ENCODE results near the gene SPARC.
A peak's percentile ranks its signal among the peaks of the same experiment; 100 is the strongest.

The SPARC gene

DNA sequence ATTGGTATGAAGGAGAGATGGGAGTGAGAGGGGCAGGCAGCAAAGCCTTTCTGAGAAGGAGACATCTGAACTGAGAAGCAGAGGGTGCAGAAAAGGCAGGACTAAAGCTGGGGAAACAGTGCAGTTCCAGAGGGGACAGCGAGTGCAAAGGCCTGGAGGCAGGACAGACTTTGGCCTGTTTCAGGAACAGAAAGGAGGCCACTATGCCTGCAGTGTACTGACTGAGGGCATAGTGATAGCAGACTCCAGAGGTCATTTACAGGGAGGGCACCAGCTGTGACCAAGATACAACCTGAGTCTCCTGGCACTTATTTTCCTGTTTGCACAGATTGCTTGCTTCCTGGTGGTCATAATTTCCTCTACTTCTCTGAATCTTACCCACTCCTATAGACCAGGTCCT, 29.6 kb downstream of the SPARC start:
- no peak for DNase-seq

DNA sequence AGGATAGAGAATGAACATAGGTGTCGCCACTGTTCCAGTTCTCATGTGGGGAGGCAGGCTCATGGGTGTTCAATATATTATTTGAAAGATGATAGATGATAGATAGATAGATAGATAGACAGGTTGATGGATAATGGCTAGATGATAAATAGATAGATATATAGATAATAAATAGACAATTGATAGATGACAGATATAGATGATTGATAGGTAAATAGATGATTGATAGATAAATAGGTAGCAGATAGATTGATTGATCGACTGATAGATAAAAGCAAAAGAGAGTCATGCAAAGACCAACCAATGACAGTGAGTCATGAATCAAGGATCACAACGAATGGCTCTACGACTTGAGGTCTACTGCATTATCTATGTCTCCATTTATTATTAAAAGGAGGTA, 30.4 kb downstream of the SPARC start:
- no peak for DNase-seq

DNA sequence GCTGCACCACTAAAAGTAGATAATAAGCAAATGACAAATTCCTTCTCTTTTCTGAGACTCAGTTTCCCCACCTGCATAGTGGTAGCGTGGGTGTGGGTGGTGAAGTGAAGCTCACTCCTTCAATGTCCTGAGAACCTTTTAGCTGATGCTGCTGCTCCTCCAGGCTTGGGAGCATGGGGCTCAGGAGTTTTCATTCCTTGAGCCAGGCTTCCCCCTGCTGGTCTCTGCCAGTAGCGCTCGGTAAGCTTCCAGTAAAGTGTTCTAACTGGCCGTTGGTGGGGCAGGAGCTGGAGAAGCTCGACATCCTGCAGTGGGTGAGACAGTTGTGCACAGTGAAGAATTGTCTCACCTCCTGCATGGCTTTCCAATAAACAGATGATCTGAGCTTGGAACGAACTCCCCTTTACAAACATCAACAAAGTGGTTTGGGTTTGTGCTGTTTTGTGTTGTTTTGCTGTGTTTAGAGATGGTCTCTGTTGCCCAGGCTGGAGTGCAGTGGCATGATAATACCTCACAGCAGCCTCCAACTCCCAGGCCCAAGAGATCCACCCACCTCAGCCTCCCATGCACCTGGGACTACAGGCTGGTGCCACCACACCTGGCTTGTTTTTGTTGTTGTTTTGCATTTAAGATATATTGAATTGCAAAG, 34.6 kb downstream of the SPARC start:
- DNase-seq: peak; percentile 52 to 58

DNA sequence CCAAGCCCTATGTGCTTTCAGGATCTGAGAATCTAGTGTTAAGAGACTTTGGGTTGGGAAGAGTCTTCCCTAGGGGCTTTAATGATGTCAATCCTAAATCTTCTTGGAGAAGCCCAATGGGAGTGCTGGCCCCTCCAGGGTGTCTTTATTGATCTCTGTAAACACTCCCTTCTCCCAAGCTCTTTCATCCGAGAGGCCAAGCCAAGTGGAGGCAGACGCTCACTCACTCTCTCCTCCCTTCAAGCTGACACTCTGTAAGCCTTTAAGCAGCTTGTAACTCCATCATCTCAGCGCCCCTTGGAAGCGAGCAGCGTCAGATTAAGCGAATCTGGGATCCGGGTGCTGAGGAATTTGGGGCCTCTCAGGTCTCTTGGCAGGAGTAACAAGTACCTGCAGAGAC, 37.7 kb downstream of the SPARC start:
- no peak for DNase-seq

DNA sequence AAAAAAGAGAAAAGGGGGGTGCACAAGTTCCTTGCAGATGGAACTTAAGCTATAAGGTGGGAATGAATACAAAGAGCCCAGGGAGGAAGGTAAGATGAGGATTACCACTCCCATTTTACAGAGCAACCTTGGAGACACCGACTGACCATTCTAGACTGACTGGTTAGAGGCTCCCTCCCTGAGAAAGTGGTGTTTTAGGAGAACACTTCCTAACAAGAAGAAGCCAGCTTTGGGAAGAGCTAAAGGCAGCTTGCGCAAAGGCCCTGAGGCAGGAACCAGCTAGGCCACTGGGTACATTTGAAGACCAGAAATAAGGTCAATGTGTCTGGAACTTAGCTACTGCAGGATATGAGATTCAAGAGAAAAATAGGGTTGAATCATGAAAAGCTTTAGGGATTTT, 38.6 kb downstream of the SPARC start:
- no peak for DNase-seq

- no peak for DNase-seq
Measured at GRCh38 chr5:151647320-151647861, 39.3 kb downstream of the SPARC start.

- DNase-seq: no peak
Measured at GRCh38 chr5:151646334-151646733, 40.4 kb downstream of the SPARC start.

GRCh38 chr5:151643388-151643787, 43.3 kb downstream of the SPARC start:
- DNase-seq: no peak

DNA sequence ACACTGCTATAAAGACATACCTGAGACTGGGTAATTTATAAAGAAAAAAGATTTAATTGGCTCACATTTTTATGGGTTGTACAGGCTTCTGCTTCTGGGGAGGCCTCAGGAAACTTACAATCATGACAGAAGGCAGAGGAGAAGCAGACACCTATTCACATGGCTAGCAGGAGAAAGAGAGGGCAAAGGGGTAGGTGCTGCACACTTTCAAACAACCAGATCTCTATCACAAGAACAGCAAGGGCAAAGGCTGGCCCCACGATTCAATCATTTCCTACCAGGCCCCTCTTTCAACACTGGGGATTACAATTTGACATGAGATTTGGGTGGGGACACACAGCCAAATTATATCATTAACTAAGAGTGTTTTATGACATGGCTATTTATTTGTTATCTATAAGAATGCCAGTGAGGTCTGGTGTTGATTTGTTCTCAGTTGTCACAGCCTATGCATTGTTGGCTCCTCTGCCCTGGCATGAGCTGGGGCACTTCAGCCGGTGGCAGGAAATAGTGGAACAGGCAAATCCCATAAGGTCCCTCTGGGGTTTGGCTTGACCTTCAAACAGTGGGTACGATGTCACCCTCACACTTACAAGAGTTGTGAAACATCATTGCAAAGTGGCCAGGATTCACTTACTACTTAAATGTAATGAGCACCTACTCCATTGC, 44.1 kb downstream of the SPARC start:
- no peak for DNase-seq

DNA sequence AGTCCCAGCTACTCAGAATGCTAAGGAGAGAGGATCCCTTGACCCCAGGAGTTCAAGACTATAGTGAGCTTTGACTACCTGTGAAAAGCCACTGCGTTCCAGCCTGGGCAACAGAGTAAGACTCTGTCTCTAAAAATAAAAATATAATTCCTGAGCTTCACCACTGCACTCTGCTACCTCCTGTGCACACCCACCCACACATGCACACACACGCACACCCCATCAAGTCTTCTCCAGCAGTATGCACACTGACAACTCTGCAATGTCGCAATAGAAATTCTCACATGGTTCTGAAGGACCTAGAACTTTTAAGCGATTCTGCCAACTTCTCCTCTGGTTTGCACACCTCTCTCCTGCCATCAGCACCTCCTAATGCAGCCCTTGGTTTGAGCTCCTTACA, 48.1 kb downstream of the SPARC start:
- DNase-seq: no peak

GRCh38 chr5:151637676-151638075, 49.0 kb downstream of the SPARC start:
- DNase-seq: no peak

- DNase-seq: no peak
Measured at GRCh38 chr5:151633892-151634291, 52.8 kb downstream of the SPARC start.

DNA sequence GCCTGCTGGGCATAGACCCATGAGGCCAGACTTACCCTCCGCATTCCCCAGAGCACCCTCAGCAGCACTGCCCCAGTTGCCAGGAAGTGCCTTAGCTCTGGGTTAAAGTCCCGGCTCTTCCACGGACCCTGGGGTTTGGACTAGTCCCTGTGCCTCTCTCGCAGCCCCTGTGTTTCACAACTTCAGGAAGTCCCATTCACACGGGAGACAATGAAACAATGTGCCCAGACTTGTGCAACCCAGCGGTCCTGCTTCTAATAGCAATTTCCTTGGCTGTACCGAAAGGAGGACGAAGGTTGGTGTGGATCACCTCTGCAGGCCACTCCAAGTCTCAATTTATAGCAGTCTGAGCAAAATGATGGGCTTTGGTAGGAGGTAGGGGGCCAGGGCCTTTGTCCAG, 53.8 kb downstream of the SPARC start:
- no peak for DNase-seq

DNA sequence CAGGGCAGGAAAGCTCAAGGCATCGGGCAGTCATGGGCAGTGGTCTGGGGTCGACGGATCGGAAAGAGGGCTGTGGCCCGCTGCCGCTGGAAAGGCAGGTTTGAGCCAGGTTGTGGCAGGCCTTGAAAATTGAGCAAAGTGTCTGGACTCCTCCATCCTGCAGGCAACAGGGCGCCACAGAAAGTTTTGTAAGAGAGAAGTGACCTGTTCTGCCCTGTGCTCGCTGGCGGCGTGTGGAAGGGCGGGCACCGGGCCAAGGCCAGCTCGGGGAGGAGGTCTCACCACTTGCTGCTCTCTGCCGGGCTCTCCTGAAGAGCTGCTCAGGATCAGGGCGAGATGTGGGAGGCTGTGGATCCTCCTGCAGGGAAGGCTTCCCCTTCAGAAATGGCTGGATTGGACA, 54.2 kb downstream of the SPARC start:
- no peak for DNase-seq

DNA sequence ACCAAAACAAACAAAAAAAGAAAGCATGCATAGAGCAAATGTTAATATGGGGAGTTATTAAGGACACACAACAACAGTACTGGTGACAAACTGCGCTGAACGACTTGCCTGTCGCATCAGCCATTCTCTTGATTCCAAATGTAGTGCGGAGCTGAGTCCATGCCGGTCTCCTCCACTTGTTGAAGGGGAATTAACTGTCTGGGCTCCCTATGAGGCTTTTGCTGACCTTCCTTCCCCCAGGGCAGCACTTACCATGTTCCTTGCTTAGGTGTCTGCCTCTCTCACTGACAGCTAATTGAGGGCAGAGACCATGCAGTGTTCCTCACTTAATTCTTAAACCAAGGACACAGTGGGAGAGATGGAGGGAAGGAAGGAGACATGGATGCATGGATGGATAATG, 54.8 kb downstream of the SPARC start:
- no peak for DNase-seq

DNA sequence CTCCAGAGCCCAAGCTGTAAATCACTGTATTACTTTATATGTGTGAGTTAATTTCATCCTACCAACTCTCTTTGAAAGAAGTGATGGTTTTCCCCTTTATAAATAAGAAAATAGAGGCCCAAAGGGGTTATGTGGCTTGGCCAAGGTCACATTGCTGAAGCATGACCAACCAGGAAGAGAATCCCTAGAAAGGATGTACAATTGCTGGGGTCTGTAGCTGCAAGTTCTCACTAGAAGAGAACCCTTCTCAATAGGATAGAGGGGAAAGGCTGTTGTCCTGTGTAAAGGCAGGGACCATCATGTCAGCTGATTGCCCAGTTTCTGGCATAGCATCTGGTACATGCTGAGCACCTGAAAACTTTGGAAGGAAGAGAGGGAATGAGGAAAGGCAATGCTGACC, 56.6 kb downstream of the SPARC start:
- DNase-seq: no peak

DNA sequence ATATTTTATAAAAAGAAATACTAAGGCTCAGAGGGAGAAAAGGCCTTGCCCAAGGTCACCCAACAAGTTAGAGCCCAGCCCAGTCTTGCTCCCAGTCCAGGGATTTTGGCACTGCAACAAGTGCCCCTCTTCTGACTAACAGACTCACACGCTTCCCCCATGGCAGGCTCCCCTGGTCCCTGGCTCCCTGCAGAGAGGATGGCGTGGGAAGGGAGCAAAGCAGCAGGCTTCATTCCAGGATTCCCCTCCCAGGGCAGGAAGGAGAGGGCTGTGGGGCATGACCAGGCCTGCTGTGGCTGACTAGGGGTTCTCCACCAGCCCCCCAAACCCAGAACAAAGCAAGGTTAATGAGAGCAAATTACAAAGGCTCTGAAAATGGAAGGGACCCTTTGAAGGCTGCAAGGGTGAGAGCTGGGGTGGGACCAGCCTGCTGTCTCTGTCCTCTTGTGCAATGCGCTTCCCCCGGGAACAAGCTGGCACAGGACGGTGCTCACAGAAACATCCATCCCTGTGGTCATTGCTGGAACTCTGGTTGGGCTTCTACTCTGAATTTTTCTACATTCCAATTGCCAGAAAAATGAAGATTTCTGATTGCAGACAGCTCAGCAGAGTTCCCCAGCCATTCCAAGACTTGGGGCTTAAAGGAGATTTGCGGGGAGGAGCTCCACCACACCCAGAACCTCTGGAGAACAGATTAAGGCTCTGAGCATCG, 58.4 kb downstream of the SPARC start:
- DNase-seq: no peak

GRCh38 chr5:151627650-151628049, 59.1 kb downstream of the SPARC start:
- no peak for DNase-seq

- no peak for DNase-seq
Measured at GRCh38 chr5:151625285-151625684, 61.4 kb downstream of the SPARC start.

DNA sequence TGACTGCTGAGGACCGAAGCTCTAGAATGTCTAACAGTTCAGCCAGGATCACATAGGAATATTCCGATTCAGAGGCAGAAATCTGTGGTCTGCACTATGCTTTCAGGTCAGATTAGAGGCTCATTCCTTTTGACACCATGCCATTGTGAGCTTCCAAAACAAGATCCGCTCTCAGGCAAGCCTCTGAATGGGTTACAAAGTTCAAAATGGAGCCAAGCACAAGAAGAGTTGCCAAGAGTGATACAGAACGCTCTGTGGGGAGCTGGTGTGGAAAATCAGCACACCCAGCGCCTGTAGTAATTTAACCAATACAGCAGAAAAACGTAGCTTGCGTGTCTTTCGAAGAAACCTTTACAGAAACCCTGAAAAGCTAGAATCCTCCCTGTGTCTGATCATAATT, 62.2 kb downstream of the SPARC start:
- no peak for DNase-seq

GRCh38 chr5:151622367-151623088, 64.2 kb downstream of the SPARC start:
- DNase-seq: peak in 1 of 2 experiments; percentile 46

GRCh38 chr5:151620461-151620840, 66.3 kb downstream of the SPARC start:
- no peak for DNase-seq

- no peak for DNase-seq
Measured at GRCh38 chr5:151619812-151620460, 66.8 kb downstream of the SPARC start.

Data from NCI-H2081 (cell line).